ENCODE results near the gene GALNT9. TPM values are rescaled to one million over a fixed set of nuclear protein-coding genes. Genes with fewer than 3 reads are reported as not detected.

The GALNT9 gene
- total and polyA plus RNA-seq, 7 donors: 0.28 to 5.0 (median 2.8) TPM; not detected in 2

GRCh38 chr12:132362996-132363660 lies 33.7 kb upstream of the GALNT9 start:
- Histone ChIP-seq H3K27ac (no peak overlapping the region), H3K27me3 (peaks cover 0 to 12% (median 0%) of the 10 kb centered on the region in 3 donors), H3K4me1 (no peaks in the 10 kb centered on the region), H3K9me3 (no peaks in the 10 kb centered on the region), H3K36me3 (no peaks in the 10 kb centered on the region), H3K4me3 (no peak overlapping the region)
- intact Hi-C loops (cut with DNase I): no loop called here
- peak; percentile 56 for DNase-seq
- TF ChIP-seq POLR2AphosphoS5 (IDR thresholded peaks at IDR 0.05) (no peak), POLR2A (IDR thresholded peaks at IDR 0.05) (no peak), EP300 (IDR thresholded peaks at IDR 0.05) (no peak)
- TF ChIP-seq, protein P1, sequence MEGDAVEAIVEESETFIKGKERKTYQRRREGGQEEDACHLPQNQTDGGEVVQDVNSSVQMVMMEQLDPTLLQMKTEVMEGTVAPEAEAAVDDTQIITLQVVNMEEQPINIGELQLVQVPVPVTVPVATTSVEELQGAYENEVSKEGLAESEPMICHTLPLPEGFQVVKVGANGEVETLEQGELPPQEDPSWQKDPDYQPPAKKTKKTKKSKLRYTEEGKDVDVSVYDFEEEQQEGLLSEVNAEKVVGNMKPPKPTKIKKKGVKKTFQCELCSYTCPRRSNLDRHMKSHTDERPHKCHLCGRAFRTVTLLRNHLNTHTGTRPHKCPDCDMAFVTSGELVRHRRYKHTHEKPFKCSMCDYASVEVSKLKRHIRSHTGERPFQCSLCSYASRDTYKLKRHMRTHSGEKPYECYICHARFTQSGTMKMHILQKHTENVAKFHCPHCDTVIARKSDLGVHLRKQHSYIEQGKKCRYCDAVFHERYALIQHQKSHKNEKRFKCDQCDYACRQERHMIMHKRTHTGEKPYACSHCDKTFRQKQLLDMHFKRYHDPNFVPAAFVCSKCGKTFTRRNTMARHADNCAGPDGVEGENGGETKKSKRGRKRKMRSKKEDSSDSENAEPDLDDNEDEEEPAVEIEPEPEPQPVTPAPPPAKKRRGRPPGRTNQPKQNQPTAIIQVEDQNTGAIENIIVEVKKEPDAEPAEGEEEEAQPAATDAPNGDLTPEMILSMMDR (IDR thresholded peaks at IDR 0.05): no peak
- WGBS, 2 donors: 86 to 87% methylated on average over 29 of the region's 29 CpGs

- Histone ChIP-seq H3K27me3 (peaks cover 0 to 13% (median 7%) of the 10 kb centered on the region in 3 donors), H3K9me3 (no peaks in the 10 kb centered on the region), H3K4me3 (no peak overlapping the region), H3K4me1 (peaks cover 0 to 13% (median 4%) of the 10 kb centered on the region in 4 donors), H3K36me3 (no peaks in the 10 kb centered on the region), H3K27ac (no peak overlapping the region)
- intact Hi-C loops (cut with DNase I): no loop called here
- no peak for TF ChIP-seq EP300 (IDR thresholded peaks at IDR 0.05)
- TF ChIP-seq, protein P1 (IDR thresholded peaks at IDR 0.05): no peak
- TF ChIP-seq POLR2AphosphoS5 (IDR thresholded peaks at IDR 0.05): no peak
- TF ChIP-seq POLR2A (IDR thresholded peaks at IDR 0.05): no peak
- peak; percentile 54 for DNase-seq
- WGBS, 2 donors: 79 to 85% methylated on average over 52 of the region's 52 CpGs
Observed at GRCh38 chr12:132360906-132361777, 31.8 kb upstream of the GALNT9 start.

DNA sequence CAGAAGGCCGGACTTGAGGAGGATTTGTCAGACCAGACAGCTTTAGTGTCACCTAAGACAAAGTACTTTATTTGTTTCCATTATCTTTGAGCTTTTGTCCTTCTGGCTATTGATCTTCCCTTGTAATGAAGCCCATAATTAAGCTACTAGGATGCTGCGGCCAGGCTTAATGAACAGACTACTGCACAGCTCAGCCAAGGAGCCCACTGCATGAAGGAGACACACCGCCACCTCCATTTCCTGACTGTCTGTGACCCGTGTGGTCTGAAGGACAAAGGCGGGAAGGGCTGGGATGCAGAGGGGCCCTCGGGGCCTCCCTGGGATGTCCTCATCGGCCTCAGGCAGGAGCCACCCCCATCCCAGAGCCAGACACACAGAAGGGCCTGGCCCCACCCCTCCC lies 31.0 kb upstream of the GALNT9 start:
- intact Hi-C loops (cut with DNase I): no loop called here
- 81 to 82% methylated on average over 7 of the region's 7 CpGs for WGBS, 2 donors
- H3K4me1 ChIP-seq: peaks cover 0 to 13% (median 4%) of the 10 kb centered on the region in 4 donors

DNA sequence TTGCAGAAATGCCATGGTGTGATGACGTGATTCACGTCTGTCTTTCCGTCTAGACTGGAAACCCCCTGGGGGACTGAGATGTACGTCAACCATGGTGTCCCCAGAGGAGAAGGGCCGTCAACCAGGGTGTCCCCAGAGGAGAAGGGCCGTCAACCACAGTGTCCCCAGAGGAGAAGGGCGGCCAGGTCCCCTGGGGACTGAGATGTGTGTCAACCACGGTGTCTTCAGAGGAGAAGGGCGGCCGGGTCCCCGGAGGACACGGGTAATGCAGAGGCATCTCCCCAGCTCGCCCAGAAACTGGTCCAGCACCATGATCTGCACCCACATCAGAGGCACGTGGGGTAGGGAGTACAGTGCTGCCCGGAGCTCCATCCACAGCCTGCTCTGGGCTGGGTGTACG lies 30.6 kb upstream of the GALNT9 start:
- Histone ChIP-seq H3K36me3 (no peaks in the 10 kb centered on the region), H3K27me3 (peaks cover 0 to 23% (median 7%) of the 10 kb centered on the region in 3 donors), H3K4me3 (no peak overlapping the region), H3K27ac (no peak overlapping the region), H3K9me3 (no peaks in the 10 kb centered on the region), H3K4me1 (peaks cover 0 to 13% (median 4%) of the 10 kb centered on the region in 4 donors)
- DNase-seq: no peak
- intact Hi-C loops (cut with DNase I): no loop called here
- TF ChIP-seq POLR2AphosphoS5 (IDR thresholded peaks at IDR 0.05): no peak
- TF ChIP-seq POLR2A (IDR thresholded peaks at IDR 0.05): no peak
- TF ChIP-seq, protein P1 (IDR thresholded peaks at IDR 0.05): no peak
- TF ChIP-seq EP300 (IDR thresholded peaks at IDR 0.05): no peak
- WGBS, 2 donors: 83 to 85% methylated on average over 16 of the region's 16 CpGs

More for the DNA sequence above, 31.0 kb upstream of the GALNT9 start:
- no peaks in the 10 kb centered on the region for H3K9me3 ChIP-seq
- DNase-seq: no peak
- no peaks in the 10 kb centered on the region for H3K36me3 ChIP-seq
- TF ChIP-seq POLR2A (IDR thresholded peaks at IDR 0.05): no peak
- TF ChIP-seq, protein P1 (IDR thresholded peaks at IDR 0.05): no peak
- H3K4me3 ChIP-seq: no peak overlapping the region
- H3K27ac ChIP-seq: no peak overlapping the region
- peaks cover 0 to 21% (median 7%) of the 10 kb centered on the region in 3 donors for H3K27me3 ChIP-seq

Measured in sigmoid colon (tissue), 7 donors.